MM.1S (cell line): ENCODE measurements around the gene GOLGA8K.
"Not testable (repeated sequence)": the region's sequence is repeated elsewhere in the genome, so short reads cannot be mapped to it uniquely, and the experiment has no call there.

Experiments used
- CTCF ChIP-seq: fragments of 300-600 bp; sonication (generic); IDR thresholded peaks from 2 replicates; pipeline ENCODE4 v1.5.1; 2016; ENCODE audit warnings: antibody characterized with exemption, low read length, mixed read lengths
- EZH2 ChIP-seq: fragments of 300-600 bp; sonication (generic); optimal IDR thresholded peaks from 2 replicates; pipeline ENCODE3; 2017; ENCODE audit warnings: low read depth, mild to moderate bottlenecking, antibody characterized with exemption, low read length, mixed read lengths
- EZH2phosphoT487 ChIP-seq: fragments of 300-600 bp; sonication (generic); IDR thresholded peaks from 2 replicates; pipeline ENCODE4 v1.6.1; 2018; ENCODE audit warnings: antibody characterized with exemption, low read length

GRCh38 chr15:32396522-32396921 lies 6.6 kb downstream of the GOLGA8K start:
- not testable (repeated sequence) for TF ChIP-seq CTCF, EZH2phosphoT487, EZH2
